ENCODE data around the gene EHMT2.
"Not testable (repeated sequence)": the region's sequence is repeated elsewhere in the genome, so short reads cannot be mapped to it uniquely, and the experiment has no call there.

Gene EHMT2

DNA sequence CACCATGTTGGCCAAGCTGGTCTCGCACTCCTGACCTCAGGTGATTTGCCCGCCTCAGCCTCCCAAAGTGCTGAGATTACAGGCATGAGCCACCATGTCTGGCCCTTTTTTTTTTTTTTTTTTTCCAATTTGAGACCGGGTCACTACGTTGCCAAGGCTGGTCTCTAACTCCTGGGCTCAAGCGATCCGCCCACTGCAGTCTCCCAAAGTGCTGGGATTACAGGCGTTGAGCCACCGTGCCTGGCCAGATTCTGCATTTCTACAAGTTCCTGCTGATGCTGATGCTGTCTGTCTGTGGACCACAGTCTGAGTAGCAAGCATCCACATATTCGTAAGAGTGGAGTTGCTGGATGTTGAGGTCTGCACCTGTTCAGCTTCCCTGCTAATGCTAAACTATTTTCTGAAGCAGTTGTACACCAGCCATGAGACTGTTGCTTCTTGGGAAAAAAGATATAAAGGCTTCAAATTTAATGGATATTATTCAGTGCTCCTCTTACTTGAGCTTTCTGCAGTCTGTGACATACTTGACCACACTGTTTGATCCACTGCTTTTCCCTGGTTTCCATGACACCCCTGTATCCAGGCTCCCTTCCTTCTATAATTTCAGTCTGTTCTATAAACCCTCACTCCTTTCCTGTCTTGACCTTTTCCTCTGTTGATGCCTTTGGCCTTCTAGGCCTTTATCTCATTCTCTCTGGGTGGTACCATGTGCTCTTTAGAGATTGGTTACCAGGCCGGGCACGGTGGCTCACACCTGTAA lies 14.5 kb upstream of the EHMT2 start:
- TF ChIP-seq, protein P1, sequence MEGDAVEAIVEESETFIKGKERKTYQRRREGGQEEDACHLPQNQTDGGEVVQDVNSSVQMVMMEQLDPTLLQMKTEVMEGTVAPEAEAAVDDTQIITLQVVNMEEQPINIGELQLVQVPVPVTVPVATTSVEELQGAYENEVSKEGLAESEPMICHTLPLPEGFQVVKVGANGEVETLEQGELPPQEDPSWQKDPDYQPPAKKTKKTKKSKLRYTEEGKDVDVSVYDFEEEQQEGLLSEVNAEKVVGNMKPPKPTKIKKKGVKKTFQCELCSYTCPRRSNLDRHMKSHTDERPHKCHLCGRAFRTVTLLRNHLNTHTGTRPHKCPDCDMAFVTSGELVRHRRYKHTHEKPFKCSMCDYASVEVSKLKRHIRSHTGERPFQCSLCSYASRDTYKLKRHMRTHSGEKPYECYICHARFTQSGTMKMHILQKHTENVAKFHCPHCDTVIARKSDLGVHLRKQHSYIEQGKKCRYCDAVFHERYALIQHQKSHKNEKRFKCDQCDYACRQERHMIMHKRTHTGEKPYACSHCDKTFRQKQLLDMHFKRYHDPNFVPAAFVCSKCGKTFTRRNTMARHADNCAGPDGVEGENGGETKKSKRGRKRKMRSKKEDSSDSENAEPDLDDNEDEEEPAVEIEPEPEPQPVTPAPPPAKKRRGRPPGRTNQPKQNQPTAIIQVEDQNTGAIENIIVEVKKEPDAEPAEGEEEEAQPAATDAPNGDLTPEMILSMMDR (IDR thresholded peaks at IDR 0.05; ENCODE audit: low read depth, low read length, missing control alignments) = no peak
- Histone ChIP-seq H3K4me3 (ENCODE audit: low read depth, low read length) (no peak overlapping the region), H3K27me3 (replicated peaks) (no peaks in the 10 kb centered on the region), H3K27ac (peak overlapping the region; percentile 97), H3K36me3 (replicated peaks) (no peaks in the 10 kb centered on the region)
- in situ Hi-C loops (cut with HindIII; ENCODE audit: low pct_ligation_motif_present, low sequenced_read_pairs) = no loop called here
- DNase-seq = no peak

DNA sequence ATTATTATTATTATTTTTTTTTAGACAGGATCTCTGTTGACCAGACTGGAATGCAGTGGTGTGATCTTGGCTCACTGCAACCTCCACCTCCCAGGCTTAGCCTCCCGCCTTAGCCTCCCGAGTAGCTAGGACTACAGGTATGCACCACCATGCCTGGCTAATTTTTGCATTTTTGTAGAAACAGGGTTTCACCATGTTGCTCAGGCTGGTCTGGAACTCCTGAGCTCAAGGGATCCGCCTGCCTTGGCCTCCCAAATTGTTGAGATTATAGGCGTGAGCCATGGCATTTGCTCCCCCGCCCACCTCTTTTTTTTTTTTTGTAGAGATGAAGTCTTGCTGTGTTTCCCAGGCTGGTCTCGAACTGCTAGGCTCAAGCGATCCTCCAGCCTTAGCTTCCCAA lies 11.8 kb upstream of the EHMT2 start:
- DNase-seq; H3K4me3 ChIP-seq (ENCODE audit: low read depth, low read length); H3K27me3 ChIP-seq (replicated peaks); in situ Hi-C loops (cut with HindIII; ENCODE audit: low pct_ligation_motif_present, low sequenced_read_pairs); H3K36me3 ChIP-seq (replicated peaks): not testable (repeated sequence)
- peak overlapping the region; percentile 97 for H3K27ac ChIP-seq

- in situ Hi-C loops (cut with HindIII; ENCODE audit: low pct_ligation_motif_present, low sequenced_read_pairs) = no loop called here
- H3K4me3 ChIP-seq (ENCODE audit: low read depth, low read length) = no peak overlapping the region
- H3K36me3 ChIP-seq (replicated peaks) = no peaks in the 10 kb centered on the region
- TF ChIP-seq, protein P1 (IDR thresholded peaks at IDR 0.05; ENCODE audit: low read depth, low read length, missing control alignments) = no peak
- peak; percentile 76 for DNase-seq
- no peaks in the 10 kb centered on the region for H3K27me3 ChIP-seq (replicated peaks)
- H3K27ac ChIP-seq = peak overlapping the region; percentile 97
These were observed 11.3 kb upstream of the EHMT2 start for GRCh38 chr6:31908791-31909190.

GRCh38 chr6:31908255-31908654 lies 10.8 kb upstream of the EHMT2 start:
- H3K4me3 ChIP-seq (ENCODE audit: low read depth, low read length); in situ Hi-C loops (cut with HindIII; ENCODE audit: low pct_ligation_motif_present, low sequenced_read_pairs); H3K27me3 ChIP-seq (replicated peaks); DNase-seq; H3K36me3 ChIP-seq (replicated peaks): not testable (repeated sequence)
- peak overlapping the region; percentile 97 for H3K27ac ChIP-seq

GRCh38 chr6:31907158-31907813 lies 9.8 kb upstream of the EHMT2 start:
- in situ Hi-C loops (cut with HindIII; ENCODE audit: low pct_ligation_motif_present, low sequenced_read_pairs) = no loop called here
- H3K27me3 ChIP-seq (replicated peaks) = no peaks in the 10 kb centered on the region
- TF ChIP-seq, protein P1 (IDR thresholded peaks at IDR 0.05; ENCODE audit: low read depth, low read length, missing control alignments) = no peak
- no peak overlapping the region for H3K27ac ChIP-seq
- no peak overlapping the region for H3K4me3 ChIP-seq (ENCODE audit: low read depth, low read length)
- peak; percentile 36 for DNase-seq
- H3K36me3 ChIP-seq (replicated peaks) = no peaks in the 10 kb centered on the region

- in situ Hi-C loops (cut with HindIII; ENCODE audit: low pct_ligation_motif_present, low sequenced_read_pairs); H3K27ac ChIP-seq; H3K27me3 ChIP-seq (replicated peaks); DNase-seq; H3K36me3 ChIP-seq (replicated peaks); H3K4me3 ChIP-seq (ENCODE audit: low read depth, low read length): not testable (repeated sequence)
These were observed 9.2 kb upstream of the EHMT2 start for GRCh38 chr6:31906727-31907126.

GRCh38 chr6:31906122-31906521 lies 8.6 kb upstream of the EHMT2 start:
- TF ChIP-seq, protein P1 (IDR thresholded peaks at IDR 0.05; ENCODE audit: low read depth, low read length, missing control alignments) = no peak
- Histone ChIP-seq H3K27ac (no peak overlapping the region), H3K36me3 (replicated peaks) (no peaks in the 10 kb centered on the region), H3K4me3 (ENCODE audit: low read depth, low read length) (no peak overlapping the region), H3K27me3 (replicated peaks) (no peaks in the 10 kb centered on the region)
- in situ Hi-C loops (cut with HindIII; ENCODE audit: low pct_ligation_motif_present, low sequenced_read_pairs) = no loop called here
- no peak for DNase-seq

Measured in brain microvascular endothelial cell (primary cell).